Fibroblast of skin of scalp (primary cell): ENCODE results near the gene TOMM5.
"Not testable (repeated sequence)": the region's sequence is repeated elsewhere in the genome, so short reads cannot be mapped to it uniquely, and the experiment has no call there.

Experiments used
- DNase-seq: peaks from one replicate; pipeline ENCODE4 v3.0.0-alpha.2; 2013

TOMM5 gene

GRCh38 chr9:37611014-37611413 is 18.6 kb upstream of the TOMM5 start:
- no peak for DNase-seq

- DNase-seq = no peak
Measured at GRCh38 chr9:37609735-37610397, 17.5 kb upstream of the TOMM5 start.

GRCh38 chr9:37608250-37608649 is 15.9 kb upstream of the TOMM5 start:
- DNase-seq = no peak

GRCh38 chr9:37604296-37604695 is 11.9 kb upstream of the TOMM5 start:
- DNase-seq = no peak

GRCh38 chr9:37602817-37603216 is 10.4 kb upstream of the TOMM5 start:
- DNase-seq = no peak

DNA sequence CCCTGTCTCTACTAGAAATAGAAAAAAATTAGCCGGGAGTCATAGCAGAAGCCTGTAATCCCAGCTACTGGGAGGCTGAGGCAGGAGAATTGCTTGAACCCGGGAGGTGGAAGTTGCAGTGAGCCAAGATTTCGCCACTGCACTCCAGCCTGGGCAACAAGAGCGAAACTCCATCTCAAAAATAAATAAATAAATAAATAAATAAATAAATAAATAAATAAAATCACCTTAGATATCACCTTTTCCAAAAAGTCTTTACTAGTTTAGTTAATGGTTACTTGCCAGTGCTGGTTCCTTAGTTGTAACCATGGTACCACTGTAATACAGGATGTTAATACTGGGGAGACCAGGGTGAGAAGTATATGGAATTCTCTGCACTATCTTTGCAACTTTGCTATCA is 9.7 kb upstream of the TOMM5 start:
- DNase-seq = not testable (repeated sequence)

- no peak for DNase-seq
Measured at GRCh38 chr9:37596504-37596903, 4.1 kb upstream of the TOMM5 start.

GRCh38 chr9:37593883-37594448 is 1.6 kb upstream of the TOMM5 start:
- no peak for DNase-seq

- no peak for DNase-seq
Measured at GRCh38 chr9:37587521-37587920, 4.9 kb downstream of the TOMM5 start.

GRCh38 chr9:37583522-37584121 is 8.8 kb downstream of the TOMM5 start:
- DNase-seq = no peak

DNA sequence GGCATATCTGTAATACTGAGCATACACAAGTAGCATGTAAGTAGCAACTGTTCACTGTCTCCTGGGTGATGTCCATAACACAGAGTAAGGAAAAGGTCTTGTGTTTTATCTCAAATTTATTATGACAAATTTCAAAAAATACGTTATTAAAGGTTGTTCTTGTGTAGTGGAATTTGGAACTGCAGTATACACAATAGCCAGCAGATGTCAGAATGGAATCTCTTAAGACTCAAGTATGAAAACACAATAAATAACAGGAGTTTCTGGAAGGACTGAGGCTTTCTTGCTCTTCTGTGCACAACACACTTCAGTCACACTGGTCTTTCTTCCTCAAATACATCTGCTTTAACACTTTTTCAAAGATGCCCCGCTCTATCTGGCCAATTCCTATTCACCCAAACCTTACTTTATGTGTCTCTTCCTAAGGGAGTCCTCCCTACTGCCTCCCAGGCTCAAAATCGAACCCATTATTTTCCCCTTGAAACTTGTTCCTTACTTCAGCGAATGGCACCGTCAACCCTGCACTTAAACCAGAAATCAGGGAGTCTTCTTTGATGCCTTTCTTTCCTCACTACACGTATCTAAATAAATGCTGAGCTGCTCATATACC is 9.7 kb downstream of the TOMM5 start:
- peak; percentile 59 for DNase-seq

GRCh38 chr9:37575921-37576721 is 16.3 kb downstream of the TOMM5 start, which contains the start of gene FBXO10:
TSS of gene FBXO10 (minus strand) at chr9:37576380. CDS start at chr9:37541768, 34,612 bp downstream.
- peak; percentile 68 for DNase-seq

- no peak for DNase-seq
Measured at GRCh38 chr9:37575511-37575914, 16.9 kb downstream of the TOMM5 start.

DNA sequence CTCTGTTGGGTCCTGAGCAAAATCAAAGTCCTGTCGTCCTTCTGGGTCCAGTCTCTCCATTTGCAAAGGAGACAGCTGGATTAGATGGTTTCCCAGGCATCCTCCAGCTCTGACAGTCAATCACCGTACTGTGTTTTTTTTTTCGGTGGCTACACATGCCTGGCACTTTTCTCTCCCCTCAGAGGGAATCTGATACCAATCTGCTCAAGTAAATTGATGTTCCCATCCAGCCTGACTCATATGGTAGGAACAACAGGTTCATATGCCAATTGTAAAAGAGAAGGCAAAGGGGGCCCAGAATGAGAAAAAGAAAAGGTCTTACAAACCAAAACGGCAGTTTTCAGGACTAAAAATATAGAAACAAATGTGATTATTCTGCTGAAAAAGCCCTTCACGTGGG is 17.4 kb downstream of the TOMM5 start:
- DNase-seq = no peak

DNA sequence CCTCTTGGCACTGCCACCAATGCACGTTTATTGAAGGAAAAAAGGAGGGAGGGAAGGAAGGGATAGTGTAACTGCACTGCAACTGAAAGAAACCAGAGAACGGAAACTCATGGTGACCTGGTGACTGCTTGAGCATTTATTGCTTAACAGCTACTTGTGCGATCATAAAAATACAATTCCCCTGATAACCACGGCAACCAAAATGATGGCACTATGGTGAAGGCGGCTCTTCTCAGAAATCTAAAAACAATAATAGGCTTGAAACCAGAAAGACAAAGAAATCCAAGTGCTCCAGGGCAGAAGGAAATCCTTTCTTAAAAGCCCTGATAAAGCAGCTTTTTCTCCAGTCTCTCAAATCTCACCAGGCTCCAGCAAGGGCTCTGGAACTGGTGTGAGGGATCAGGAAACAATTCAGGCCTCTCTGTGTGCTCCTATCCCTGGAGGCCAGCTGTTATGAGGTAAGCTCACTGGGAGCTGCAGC is 18.1 kb downstream of the TOMM5 start:
- peak; percentile 22 for DNase-seq

DNA sequence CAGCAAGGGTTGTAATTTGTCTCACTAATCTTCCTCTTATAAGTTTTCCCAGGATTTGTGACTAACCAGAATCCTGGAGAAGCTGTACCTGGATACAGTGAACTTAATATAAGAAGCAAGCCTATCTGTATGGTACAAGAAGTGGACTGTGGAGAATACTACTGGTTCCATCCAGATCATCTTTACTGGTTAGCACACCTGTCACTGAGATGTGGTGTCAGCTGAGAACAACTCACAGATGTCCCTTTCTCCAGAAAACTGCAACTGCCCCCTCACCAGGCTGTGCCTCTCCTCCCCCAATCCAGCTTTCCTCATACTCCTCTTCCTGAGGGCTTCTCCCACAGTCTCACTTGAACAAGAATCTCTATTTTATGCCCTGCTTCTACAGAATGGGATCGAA is 21.1 kb downstream of the TOMM5 start:
- no peak for DNase-seq

GRCh38 chr9:37566716-37567115 is 25.7 kb downstream of the TOMM5 start:
- no peak for DNase-seq

- no peak for DNase-seq
Measured at GRCh38 chr9:37565661-37566618, 26.5 kb downstream of the TOMM5 start.

DNA sequence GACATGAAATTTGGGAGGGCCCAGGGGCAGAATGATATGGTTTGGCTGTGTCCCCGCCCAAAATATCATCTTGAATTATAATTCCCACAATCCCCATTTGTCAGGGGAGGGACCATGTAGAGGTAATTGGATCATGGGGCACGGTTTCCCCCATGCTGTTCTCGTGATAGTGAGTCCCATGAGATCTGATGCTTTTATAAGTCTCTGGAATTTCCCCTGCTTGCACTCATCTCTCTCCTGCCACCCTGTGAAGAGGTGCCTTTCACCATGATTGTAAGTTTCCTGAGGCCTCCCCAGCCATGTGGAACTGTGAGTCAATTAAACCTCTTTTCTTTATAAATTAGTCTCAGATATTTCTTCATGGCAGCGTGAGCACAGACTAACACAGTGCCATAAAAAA is 27.5 kb downstream of the TOMM5 start:
- DNase-seq = no peak

DNA sequence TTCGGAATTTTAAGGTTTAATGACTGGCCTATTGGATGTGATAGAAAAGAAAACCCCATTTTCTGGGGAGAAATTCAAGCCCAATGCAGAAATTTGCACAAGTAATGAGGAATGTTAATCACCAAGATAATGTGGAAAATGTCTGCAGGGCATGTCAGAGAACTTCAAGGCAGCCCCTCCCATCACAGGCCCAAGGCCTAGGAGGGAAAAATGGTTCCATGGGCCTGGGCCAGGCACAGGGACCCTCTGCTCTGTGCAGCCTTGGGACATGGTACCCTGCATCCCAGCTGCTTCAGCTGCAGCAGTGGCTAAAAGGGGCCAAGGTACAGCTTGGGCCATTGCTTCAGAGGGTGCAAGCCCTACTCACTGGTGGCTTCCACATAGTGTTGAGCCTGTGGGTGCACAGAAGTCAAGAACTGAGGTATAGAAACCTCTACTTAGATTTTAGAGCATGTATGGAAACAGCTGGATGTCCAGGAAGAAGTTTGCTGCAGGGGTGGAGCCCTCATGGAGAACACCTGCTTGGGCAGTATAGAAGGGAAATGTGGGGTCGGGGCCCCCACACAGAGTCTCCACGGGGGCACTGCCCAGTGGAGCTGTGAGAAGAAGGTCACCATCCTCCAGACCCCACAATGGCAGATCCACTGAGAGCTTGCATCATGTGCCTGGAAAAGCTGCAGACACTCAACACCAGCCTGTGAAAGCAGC is 28.4 kb downstream of the TOMM5 start:
- no peak for DNase-seq

DNA sequence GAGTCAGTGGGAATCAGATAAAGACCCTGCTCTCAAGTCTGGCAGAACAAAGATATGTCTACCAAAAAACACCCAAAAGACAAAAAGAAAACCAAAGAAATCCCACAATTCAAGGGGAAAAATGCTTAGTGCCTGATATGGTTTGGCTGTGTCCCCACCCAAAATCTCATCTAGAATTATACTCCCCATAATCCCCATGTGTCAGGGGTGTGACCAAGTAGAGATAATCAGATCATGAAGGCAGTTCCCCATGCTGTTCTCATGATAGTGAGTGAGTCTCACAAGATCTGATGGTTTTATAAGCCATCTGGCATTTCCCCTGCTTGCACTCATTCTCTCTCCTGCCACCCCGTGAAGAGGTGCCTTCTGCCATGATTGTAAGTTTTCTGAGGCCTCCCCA is 29.6 kb downstream of the TOMM5 start:
- no peak for DNase-seq
